GM21786 (cell line): Measurements from ENCODE around the gene HSCB.
"Not testable (repeated sequence)": the region's sequence is repeated elsewhere in the genome, so short reads cannot be mapped to it uniquely, and the experiment has no call there.

Experiments
- ATAC-seq: cut with Tn5 transposase; IDR thresholded peaks from one replicate; pipeline ENCODE4 v1.9.1; 2021; ENCODE audit not compliant: unreplicated experiment

Gene HSCB, protein sequence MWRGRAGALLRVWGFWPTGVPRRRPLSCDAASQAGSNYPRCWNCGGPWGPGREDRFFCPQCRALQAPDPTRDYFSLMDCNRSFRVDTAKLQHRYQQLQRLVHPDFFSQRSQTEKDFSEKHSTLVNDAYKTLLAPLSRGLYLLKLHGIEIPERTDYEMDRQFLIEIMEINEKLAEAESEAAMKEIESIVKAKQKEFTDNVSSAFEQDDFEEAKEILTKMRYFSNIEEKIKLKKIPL

DNA sequence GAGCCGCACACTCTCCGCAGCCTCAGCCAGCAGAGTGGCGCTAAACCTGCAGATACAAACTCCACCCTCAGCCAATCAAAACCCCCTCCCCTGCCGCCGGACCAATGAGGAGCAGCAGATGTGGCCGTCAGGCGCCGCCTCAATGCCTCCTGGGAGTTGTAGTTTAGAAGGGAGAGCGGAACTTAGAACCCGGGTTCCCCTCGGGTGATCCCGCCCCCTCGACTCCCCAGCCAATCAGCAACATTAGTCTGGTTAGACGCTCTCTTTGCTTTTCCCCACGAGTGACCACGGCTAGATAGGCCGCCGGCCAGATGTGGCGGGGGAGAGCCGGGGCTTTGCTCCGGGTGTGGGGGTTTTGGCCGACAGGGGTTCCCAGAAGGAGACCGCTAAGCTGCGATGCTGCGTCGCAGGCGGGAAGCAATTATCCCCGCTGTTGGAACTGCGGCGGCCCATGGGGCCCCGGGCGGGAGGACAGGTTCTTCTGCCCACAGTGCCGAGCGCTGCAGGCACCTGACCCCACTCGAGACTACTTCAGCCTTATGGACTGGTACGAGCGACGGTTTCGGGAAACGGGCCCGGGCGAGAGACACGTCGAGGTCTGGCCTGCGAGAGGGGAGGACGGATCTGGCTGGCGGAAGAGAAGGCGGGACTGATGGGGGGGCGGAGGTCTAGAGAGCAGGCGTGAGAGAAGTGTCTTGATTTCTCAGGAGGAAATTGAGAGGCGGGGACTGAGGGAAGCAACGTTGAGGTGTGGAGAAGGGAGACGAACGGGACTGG, at the start of gene HSCB, which contains the start of gene CHEK2:
HSCB (plus strand) TSS at position 255 of the 777 bp plus-strand sequence; CDS start at position 312, 57 bp downstream.
CHEK2 (minus strand) TSS at position 36 of the 777 bp plus-strand sequence. CDS start 7,099 bp downstream, outside the sequence.
- peak; percentile 84 for ATAC-seq

DNA sequence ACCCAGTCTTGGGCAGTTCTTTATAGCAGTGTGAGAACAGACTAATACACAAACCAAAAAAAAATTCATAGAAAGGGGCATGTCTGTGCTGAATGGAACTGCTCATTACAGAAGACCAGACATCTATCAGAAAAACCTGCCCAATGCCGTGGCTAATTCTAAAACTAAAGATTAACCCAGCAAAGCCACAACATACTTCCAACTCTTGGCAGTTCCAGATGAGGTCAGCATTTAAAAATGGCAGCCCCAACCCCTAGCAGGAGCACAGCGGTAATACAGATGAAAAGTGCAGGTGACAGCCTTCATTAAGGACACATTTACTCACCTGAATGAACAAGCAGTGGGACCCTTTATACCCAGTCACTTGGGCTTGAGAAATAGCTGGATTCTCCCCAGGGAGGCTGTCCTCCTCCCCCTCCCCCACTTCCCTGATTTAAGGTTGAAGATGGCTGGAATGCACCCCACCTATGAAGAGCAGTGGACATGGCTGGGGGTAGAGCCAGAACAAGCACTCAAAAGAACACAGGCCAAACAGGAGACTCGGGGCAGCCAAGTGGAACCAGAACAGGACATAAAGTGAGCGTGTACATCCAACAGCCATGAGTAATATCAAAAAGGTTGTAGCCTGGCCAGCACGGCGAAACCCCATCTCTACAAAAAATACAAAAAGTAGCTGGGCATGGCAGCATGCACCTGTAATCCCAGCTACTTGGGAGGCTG, 48.6 kb upstream of the HSCB start:
- not testable (repeated sequence) for ATAC-seq

- ATAC-seq = no peak
These were observed 38.9 kb upstream of the HSCB start for GRCh38 chr22:28702891-28703290.

DNA sequence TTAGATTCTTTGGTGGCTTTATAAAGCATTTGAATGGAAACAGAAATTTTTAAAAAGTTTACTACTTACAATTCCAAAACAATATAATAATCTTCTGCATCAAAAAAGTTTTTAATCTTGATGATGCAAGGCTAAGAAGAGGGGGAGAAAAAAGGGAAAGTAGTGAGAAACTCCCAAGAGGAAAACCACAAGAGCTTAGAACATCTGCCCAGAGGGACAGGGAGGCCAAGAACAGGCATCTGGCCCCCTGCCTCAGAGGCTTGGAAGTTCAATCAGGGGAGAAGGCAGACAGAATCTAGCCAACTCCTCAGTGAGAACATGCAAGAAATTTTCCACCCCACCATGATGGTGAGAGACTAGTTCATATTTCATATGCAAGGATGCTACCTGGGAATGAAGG, 38.4 kb upstream of the HSCB start:
- ATAC-seq = no peak

DNA sequence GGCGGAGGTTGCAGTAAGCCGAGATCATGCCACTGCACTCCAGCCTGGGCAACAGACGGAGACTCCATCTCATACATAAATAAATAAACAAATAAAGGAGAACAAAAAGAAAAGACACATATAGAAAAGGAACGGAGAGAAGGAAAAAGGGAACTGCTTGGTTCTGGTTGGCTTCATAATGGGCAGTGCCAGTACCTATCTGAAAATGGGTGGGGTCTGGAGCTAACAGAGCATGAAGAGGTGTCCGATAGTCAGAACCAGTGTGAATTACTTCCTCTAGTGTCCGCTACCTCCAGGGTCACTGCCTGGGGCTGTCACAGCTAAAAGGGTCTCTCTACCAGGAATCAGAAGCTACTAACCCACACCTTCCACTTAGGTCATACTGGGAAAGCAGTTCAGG, 35.0 kb upstream of the HSCB start:
- ATAC-seq = no peak

DNA sequence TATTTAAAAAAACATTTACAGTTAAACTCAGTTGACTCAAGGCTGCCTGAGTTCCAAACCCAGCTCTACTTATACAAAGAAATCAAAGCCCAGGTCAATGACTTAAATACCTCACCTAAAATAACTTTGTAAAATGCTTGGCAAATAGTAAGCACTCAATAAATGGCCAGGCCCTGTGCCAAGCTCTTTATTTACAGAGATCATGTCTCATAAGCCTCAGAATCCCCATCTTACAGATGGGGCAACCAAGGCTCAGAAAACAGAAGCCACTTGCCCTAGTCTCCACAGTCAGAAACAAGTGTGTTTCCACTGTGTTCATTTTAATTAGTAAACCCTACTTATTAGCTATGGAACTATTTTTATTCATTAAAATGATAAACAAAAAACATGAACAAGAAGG, 31.7 kb upstream of the HSCB start:
- no peak for ATAC-seq

GRCh38 chr22:28710576-28711191, 31.2 kb upstream of the HSCB start:
- no peak for ATAC-seq

DNA sequence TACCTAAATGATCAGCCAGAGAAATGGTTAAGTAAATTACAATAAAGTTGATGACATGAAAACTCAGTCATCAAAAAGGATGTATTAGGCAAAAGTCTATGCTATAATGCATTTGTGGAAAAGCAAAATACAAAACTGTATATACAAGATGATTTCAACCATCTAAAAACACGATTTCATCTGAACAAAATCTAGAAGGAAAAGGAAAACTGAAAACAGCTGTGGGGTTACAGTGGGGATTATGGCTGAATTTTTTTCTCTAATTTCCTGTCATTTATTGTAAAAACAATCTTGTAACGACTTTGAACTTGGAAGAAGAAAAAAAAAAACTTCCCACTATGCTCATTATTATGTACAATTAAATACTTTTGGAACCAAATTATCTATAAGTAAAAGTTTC, 30.5 kb upstream of the HSCB start:
- ATAC-seq = no peak

- no peak for ATAC-seq
These were observed 29.7 kb upstream of the HSCB start for GRCh38 chr22:28711820-28712777.

GRCh38 chr22:28714043-28714628, 27.7 kb upstream of the HSCB start:
- no peak for ATAC-seq

- no peak for ATAC-seq
These were observed 26.2 kb upstream of the HSCB start for GRCh38 chr22:28715611-28716010.

GRCh38 chr22:28716686-28717085, 25.2 kb upstream of the HSCB start:
- ATAC-seq = no peak

DNA sequence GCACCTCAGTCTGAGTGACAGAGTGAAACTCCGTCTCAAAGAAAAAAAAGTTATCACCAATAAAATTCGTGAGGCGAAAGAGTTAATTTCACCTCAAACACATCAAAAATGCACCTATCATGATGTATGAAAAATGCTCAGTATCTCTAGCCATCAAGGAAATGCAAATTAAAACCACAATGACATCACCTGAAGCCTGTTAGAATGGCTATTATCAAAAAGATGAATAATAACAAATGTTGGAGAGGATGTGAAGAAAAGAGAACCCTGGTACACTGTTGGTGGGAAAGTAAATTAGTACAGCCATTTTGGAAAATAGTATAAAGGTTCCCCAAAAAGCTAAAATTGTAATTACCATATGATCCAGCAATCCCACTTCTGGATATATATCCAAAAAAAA, 23.8 kb upstream of the HSCB start:
- ATAC-seq = no peak

GRCh38 chr22:28728002-28728401, 13.8 kb upstream of the HSCB start:
- no peak for ATAC-seq

- no peak for ATAC-seq
These were observed 13.1 kb upstream of the HSCB start for GRCh38 chr22:28728621-28729313.

GRCh38 chr22:28730179-28730578, 11.7 kb upstream of the HSCB start:
- ATAC-seq = no peak

GRCh38 chr22:28734393-28734792, 7.4 kb upstream of the HSCB start:
- no peak for ATAC-seq

DNA sequence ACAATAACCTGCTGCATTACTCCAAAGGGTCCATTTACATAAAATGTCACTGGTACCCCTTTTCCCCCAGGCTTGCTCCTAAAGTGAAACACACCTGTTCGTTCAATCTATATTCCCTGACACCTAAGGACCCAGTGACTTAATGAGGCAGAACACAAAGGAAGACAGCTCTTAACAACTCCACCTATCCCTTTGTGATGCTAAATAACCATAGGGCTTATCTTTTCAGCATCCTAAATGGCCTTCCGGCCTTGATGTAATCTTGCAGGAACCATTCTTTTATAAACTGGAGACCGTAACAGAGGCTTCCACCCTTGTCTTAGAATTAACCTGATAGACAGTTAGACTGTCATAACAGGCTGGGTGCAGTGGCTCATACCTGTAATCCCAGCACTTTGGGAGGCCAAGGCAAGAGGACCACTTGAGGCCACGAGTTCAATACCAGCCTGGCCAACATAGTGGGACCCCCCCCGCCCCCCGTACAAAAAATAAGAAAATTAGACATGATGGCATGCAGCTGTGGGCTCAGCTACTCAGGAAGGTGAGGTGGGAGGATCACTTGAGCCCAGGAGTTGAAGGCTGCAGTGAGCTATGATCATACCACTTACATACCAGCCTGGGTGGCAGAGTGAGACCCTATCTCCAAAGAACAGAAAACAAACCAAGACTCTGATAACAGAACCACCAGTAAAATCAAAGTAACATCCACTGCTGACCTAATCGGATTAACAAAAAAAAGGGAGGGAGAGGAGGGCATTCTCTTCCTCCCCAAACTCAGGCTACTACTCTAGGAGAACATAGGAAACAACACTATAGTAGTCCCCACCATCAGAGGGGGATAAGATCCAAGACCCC, 5.3 kb upstream of the HSCB start:
- ATAC-seq = no peak
